Large intestine (tissue), 3 donors: ENCODE data around the gene PRADC1. TPM values are rescaled to one million over a fixed set of nuclear protein-coding genes. Genes with fewer than 3 reads are reported as not detected.
"Not testable (repeated sequence)": the region's sequence is repeated elsewhere in the genome, so short reads cannot be mapped to it uniquely, and the experiment has no call there.

Experiments used
- DNase-seq, 2 donors: peaks; one replicate each; pipeline versions ENCODE4 v3.0.0 to v3.0.0-alpha.2; 2013
- H3K27ac ChIP-seq: one replicate; pipeline ENCODE4 v1.5.1; 2013; ENCODE audit warnings: low read length
- H3K27me3 ChIP-seq: 2 replicates; pipeline ENCODE4 v1.6.1; 2013; ENCODE audit warnings: low read length; ENCODE audit not compliant: control insufficient read depth, insufficient read depth
- H3K36me3 ChIP-seq: 2 replicates; pipeline ENCODE4 v1.6.1; 2013; ENCODE audit warnings: low read length; ENCODE audit not compliant: control insufficient read depth, insufficient read depth
- H3K4me1 ChIP-seq: one replicate; pipeline ENCODE4 v1.6.1; 2013; ENCODE audit warnings: low read length; ENCODE audit not compliant: control insufficient read depth, insufficient read depth
- H3K4me3 ChIP-seq: one replicate; pipeline ENCODE4 v1.5.1; 2013; ENCODE audit warnings: low read length
- H3K9me3 ChIP-seq: one replicate; pipeline ENCODE4 v1.6.1; 2013; ENCODE audit warnings: mild to moderate bottlenecking, low read depth, low read length, moderate library complexity; ENCODE audit not compliant: control insufficient read depth
- WGBS: methylation state at CpG from one replicate; pipeline ENCODE4 v1.1.5; 2013; ENCODE audit warnings: low lambda C conversion rate; ENCODE audit not compliant: insufficient coverage; 5-methylcytosine and 5-hydroxymethylcytosine counted together
- polyA plus RNA-seq: library from polyadenylated mRNA; unstranded; fragments of 120-200 nt; gene quantifications from one replicate; pipeline ENCODE4 v1.2.1, GENCODE V29; 2013

The PRADC1 gene
- polyA plus RNA-seq, 1 donor, result 13.5 TPM

DNA sequence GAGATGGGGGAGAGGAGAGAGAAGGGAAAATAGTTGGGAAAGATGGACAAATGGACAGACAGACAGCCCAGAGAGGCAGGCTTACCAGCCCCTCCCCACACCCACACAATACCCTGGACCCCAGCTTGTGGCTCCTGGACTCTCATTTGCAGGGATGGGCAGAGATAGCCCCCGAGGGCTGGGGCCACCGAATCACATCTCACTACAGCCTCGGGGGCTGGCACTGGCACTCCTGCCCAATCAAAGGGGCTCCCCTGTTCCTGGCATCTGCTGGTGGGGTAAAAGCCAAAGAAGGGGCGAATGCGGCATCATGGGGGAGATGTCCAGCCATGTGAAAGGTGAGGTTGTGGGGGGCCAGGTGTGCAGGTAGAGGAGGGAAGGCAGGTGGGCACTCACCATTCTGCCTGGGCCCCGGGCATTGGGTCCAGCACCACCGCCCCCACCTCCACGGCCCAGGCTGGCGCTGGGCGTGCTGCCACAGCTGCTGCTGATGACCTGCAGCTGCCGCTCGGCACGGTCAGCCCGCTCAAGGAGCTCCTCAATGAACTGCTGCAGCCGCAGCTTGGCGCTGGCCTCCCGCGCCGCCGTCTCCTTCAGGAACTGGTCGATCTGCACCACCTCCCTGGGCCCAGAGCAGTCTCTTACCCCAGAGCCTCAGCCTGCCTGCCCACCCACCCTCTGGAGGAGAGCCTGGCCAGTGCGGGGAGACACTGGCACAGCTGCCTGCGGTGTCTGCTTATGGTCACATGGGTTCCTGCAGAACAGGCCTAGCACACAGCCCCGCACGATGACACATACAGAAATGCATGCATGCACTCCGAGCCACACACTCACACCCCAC, 33.2 kb upstream of the PRADC1 start:
- Histone ChIP-seq H3K27me3 (peaks cover 33% of the 10 kb centered on the region), H3K9me3 (peaks cover 8% of the 10 kb centered on the region)

DNA sequence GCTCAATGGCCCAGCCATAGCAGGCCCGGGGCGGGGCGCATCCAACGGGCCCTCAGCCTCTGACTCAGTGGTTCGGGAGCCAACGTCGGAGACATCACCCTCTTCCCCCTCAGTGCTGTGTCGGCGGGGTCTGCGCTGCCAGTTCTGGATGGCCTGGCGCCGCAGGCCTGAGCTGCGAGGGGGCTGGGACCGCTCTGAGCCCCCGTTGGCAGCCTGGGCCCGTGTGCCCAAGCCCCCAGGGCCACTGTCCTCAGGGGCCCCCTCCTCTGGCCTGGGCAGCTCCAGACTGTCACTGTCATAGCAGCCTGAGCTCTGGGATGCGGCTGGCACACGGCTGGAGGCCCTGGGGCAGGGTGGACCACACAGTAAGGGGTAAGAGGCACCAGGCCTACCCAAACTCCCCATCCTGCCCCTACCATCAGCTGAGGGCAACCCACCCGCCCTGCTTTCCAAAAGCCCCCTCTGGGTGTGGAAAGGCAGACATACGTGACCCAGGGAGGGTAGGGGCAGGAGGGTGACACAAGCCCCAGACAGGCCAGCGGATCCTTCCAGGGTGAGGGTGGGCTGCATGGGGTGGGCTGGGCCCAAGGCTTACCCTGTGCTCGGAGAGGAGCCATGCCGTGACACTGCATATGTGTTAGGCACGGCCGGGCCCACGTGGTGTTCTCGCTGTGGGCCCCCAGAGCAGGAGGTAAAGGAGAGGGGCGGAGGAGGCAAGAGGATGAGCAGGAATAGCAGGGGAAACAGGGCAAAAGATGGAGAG, 32.4 kb upstream of the PRADC1 start:
- Histone ChIP-seq H3K4me3 (no peak overlapping the region), H3K9me3 (peaks cover 8% of the 10 kb centered on the region), H3K27me3 (peaks cover 26% of the 10 kb centered on the region), H3K36me3 (no peaks in the 10 kb centered on the region), H3K27ac (no peak overlapping the region), H3K4me1 (peaks cover 7% of the 10 kb centered on the region)
- WGBS, result 100% methylated on average over 1 of the region's 28 CpGs
- DNase-seq, result no peak

More for the DNA sequence above, 33.2 kb upstream of the PRADC1 start:
- no CpG with 5 or more reads among the region's 26 CpGs for WGBS
- H3K36me3 ChIP-seq, result no peaks in the 10 kb centered on the region
- no peak for DNase-seq
- no peak overlapping the region for H3K4me3 ChIP-seq
- H3K4me1 ChIP-seq, result peaks cover 7% of the 10 kb centered on the region
- no peak overlapping the region for H3K27ac ChIP-seq

DNA sequence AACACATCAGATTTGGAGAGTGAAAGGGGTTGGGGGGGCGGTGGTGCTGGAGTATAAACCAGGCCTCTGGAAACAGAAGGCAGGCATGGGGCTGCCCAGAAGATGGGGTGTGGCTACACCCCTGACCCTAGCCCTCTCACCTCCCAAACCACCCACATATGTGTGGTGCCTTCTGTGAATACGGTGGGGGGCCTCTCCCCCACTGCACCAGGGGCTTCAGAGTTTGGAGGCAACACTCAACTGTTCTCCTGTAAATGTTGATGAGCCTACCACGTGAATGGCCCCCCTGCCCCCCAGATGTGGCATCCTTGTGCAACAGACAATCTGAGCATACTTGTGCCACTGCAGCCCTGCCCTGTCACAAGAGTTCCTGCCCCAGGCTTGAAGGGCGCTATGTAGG, 31.7 kb upstream of the PRADC1 start:
- WGBS, result no CpG with 5 or more reads among the region's 4 CpGs
- H3K9me3 ChIP-seq, result peaks cover 8% of the 10 kb centered on the region
- no peak for DNase-seq
- peaks cover 20% of the 10 kb centered on the region for H3K27me3 ChIP-seq
- no peaks in the 10 kb centered on the region for H3K36me3 ChIP-seq
- no peak overlapping the region for H3K27ac ChIP-seq
- no peak overlapping the region for H3K4me3 ChIP-seq
- peaks cover 7% of the 10 kb centered on the region for H3K4me1 ChIP-seq

DNA sequence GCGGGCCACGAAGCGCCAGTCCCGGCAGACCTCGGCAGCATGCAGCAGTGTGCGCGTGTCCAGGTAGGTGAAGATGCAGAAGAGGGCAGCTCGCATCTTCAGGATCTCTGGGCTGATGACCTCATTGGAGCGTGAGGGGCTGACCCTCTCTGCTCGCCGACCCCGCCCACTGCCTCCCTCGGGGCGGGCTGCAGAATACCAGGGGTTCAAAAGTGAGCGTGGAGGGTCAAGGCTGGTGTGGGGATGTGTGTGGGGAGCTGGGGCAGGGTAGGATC, 31.2 kb upstream of the PRADC1 start:
- H3K27ac ChIP-seq, result no peak overlapping the region
- no peaks in the 10 kb centered on the region for H3K36me3 ChIP-seq
- H3K4me1 ChIP-seq, result peaks cover 7% of the 10 kb centered on the region
- DNase-seq, result no peak
- H3K9me3 ChIP-seq, result peaks cover 8% of the 10 kb centered on the region
- WGBS, result no CpG with 5 or more reads among the region's 15 CpGs
- no peak overlapping the region for H3K4me3 ChIP-seq
- H3K27me3 ChIP-seq, result peaks cover 18% of the 10 kb centered on the region

DNA sequence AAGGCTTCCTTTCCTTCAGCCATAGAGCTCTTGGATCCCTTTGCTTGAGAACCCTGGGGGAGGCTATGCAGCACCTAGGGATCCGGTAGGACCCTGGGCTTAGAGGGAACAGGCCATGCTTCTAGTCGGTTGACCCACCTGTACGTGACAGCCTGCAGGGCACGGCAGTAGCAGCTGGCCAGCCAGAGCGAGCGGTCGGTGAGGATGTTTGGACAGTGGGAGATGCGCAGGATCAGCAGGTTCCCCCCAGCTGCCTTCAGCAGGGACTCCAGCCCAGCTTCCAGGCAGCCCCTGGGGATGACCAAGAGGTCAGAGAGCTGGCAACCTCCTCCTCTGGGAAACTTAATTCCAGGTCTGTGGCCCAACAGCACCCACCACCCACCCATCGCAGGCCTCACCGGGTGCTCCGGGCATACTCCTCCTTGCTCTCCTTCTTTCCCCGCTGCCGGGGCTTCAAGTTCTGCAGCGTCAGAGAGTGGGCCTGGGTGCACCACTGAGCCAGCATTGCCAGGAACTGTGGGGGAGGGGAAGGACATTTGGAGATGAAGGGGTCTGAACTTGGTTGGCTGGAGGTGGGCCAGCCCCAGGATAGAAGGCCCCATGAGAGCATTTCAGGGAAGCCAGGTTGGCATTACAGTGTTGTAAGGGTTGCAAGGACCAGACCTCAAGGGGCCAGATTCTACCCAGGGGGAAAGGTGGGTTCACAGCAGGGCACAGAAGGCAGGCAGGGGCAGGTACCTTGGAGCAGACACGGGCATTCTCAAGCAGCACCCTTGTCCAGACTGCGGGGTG, 30.7 kb upstream of the PRADC1 start:
- Histone ChIP-seq H3K27me3 (peaks cover 16% of the 10 kb centered on the region), H3K27ac (no peak overlapping the region), H3K4me1 (peaks cover 6% of the 10 kb centered on the region), H3K4me3 (no peak overlapping the region), H3K9me3 (peaks cover 7% of the 10 kb centered on the region), H3K36me3 (no peaks in the 10 kb centered on the region)
- 100% methylated on average over 2 of the region's 16 CpGs for WGBS
- DNase-seq, result no peak

DNA sequence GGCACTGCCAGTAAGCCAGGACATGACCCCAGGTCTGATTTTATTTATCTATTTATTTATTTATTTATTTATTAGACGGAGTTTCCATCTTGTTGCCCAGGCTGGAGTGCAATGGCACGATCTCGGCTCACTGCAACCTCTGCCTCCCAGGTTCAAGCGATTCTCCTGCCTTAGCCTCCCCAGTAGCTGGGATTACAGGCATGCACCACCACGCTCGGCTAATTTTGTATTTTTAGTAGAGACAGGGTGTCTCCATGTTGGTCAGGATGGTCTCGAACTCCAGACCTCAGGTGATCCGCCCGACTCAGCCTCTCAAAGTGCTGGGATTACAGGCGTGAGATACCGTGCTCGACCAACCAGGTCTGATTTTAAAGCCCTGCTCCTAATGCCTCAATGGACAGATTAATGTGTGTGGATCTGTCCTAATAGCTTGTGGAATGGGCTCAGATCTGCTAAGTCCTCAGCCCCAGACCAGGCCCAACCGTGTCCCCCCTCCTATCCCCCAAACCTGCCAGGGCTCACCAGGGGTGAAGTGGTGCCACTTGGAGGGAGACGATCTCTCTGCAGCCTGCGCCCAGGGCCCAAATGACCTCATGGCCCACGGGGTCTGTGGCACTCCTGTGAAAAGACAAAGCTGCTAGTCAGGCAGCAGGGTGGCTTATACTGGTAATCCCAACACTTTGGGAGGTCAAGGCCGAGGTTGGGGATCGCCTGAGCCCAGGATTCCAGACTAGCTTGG, 29.8 kb upstream of the PRADC1 start:
- H3K27me3 ChIP-seq, H3K4me1 ChIP-seq, H3K9me3 ChIP-seq, H3K36me3 ChIP-seq, DNase-seq, H3K27ac ChIP-seq, H3K4me3 ChIP-seq: not testable (repeated sequence)
- 83% methylated on average over 1 of the region's 18 CpGs for WGBS

DNA sequence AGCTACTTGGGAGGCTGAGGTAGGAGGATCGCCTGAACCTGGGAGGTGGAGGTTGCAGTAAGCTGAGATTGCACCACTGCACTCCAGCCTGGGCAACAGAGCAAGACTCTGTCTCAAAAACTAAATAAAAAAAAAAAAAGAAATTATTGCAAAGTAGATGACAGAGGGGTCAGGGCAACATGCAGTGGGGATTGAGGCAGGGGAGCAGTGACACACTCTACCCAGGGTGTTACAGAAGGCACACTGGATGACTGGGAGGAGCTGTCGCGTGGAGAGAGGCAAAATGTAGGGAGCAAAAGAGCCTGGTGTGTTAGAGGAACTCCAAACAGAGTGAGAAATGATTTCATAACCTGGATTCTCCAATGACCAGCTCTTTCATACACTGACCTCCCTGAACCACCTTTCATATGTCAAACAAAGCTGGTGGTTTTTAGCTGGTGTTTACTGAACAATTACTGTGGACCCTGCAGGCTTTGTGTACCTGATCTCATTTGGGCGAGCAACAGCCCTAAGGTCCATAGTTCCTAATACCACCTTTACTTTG, 29.1 kb upstream of the PRADC1 start:
- peaks cover 3% of the 10 kb centered on the region for H3K9me3 ChIP-seq
- H3K36me3 ChIP-seq, result no peaks in the 10 kb centered on the region
- DNase-seq, result no peak
- no peak overlapping the region for H3K4me3 ChIP-seq
- H3K27ac ChIP-seq, result no peak overlapping the region
- no CpG with 5 or more reads among the region's 4 CpGs for WGBS
- H3K27me3 ChIP-seq, result peaks cover 3% of the 10 kb centered on the region
- no peaks in the 10 kb centered on the region for H3K4me1 ChIP-seq

DNA sequence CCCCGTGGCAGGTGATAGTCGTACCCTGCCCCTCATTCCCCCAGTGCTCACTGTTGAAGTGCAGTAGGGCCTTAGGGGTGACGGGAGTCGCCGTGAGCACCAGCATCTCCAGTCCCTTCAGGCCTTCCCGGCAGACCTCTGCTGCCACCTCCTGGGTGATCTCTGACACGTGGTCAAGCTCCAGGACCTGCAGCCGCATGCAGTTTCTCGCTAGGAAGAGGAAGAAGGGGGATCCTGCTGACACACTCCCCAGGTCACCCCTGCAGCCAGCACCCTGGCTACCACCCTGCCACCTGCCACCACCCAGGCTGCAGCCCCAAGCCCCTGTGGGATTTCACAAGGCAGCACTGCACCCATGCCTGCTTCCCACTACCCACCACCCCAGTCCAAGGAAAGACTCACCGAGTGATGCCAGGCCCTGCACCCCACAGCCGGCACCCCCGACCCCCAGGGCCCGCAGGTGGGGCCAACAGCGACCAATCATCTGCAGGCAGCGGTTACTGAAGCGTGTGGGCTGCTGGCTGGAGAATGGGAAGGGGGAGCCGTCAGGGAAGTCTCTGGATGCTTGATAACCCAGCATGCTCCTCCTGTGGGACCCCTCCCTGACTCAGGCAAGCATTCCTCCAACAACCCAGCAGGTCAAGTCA, 27.4 kb upstream of the PRADC1 start:
- H3K36me3 ChIP-seq, result no peaks in the 10 kb centered on the region
- peak in 1 of 2 donors; percentile 37 for DNase-seq
- H3K4me3 ChIP-seq, result no peak overlapping the region
- no peaks in the 10 kb centered on the region for H3K4me1 ChIP-seq
- H3K9me3 ChIP-seq, result no peaks in the 10 kb centered on the region
- WGBS, result no CpG with 5 or more reads among the region's 17 CpGs
- no peak overlapping the region for H3K27ac ChIP-seq
- H3K27me3 ChIP-seq, result no peaks in the 10 kb centered on the region

DNA sequence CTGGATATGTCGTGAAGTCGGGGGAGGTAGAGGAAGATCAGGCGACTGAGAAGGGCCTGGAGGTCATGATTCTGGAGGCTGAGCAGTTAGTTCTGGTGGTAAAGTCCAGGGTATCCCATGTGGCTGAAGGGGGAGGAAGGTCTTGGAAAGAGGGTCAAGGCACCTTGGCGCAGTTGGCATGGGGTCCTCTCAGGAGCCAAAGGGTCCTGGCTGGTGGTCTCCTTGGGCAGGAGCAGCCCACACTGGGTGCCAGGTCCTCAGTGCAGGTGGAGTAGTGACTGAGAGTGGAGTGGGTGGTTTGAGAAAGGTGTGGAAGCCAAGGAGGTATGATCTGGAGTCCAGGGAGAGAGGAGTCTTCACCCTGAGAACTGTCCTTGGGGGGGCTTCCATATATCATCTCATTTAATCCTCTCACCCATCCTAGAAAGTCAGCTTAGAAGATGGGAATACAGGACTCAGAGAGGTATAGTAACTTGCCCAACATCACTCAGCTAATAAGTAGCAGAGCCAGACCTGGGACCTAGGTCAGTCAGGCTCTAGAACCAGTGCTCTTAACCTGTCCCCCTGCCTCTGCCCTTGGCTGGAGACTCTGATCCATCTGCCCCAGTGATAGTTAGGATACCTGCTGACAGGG, 26.8 kb upstream of the PRADC1 start:
- no peaks in the 10 kb centered on the region for H3K4me1 ChIP-seq
- no peaks in the 10 kb centered on the region for H3K27me3 ChIP-seq
- peaks cover 2% of the 10 kb centered on the region for H3K36me3 ChIP-seq
- no peak for DNase-seq
- no peaks in the 10 kb centered on the region for H3K9me3 ChIP-seq
- 100% methylated on average over 1 of the region's 4 CpGs for WGBS
- H3K27ac ChIP-seq, result no peak overlapping the region
- H3K4me3 ChIP-seq, result no peak overlapping the region
